Retinal pigment epithelial cell (primary cell): Measurements from ENCODE around the gene MAD1L1.

Experiments used
- DNase-seq: peaks from one replicate; pipeline ENCODE4 v3.0.0-alpha.2; 2010; ENCODE audit warnings: low read depth
- H3K4me3 ChIP-seq: 2 replicates; pipeline ENCODE4 v1.5.1; 2011; ENCODE audit warnings: mild to moderate bottlenecking, low read length, control low read depth, moderate library complexity
- CTCF ChIP-seq: conservative IDR thresholded peaks from 2 replicates; pipeline ENCODE4 v1.5.1; 2011; ENCODE audit warnings: low read depth, low read length, control low read depth, inconsistent platforms

The MAD1L1 gene

GRCh38 chr7:2253021-2253420 lies 20.3 kb upstream of the MAD1L1 start:
- no peak overlapping the region for H3K4me3 ChIP-seq
- no peak for TF ChIP-seq CTCF
- DNase-seq: no peak

- no peak overlapping the region for H3K4me3 ChIP-seq
- no peak for DNase-seq
- TF ChIP-seq CTCF: no peak
Observed at GRCh38 chr7:2251841-2252771, 19.4 kb upstream of the MAD1L1 start.

- H3K4me3 ChIP-seq: no peak overlapping the region
- TF ChIP-seq CTCF: no peak
- DNase-seq: no peak
Observed at GRCh38 chr7:2251381-2251780, 18.6 kb upstream of the MAD1L1 start.

GRCh38 chr7:2249744-2250323 lies 17.1 kb upstream of the MAD1L1 start:
- no peak for DNase-seq
- TF ChIP-seq CTCF: no peak
- no peak overlapping the region for H3K4me3 ChIP-seq

- DNase-seq: no peak
- H3K4me3 ChIP-seq: no peak overlapping the region
- TF ChIP-seq CTCF: no peak
Observed at GRCh38 chr7:2248984-2249694, 16.4 kb upstream of the MAD1L1 start.

GRCh38 chr7:2247141-2247995 lies 14.6 kb upstream of the MAD1L1 start:
- no peak overlapping the region for H3K4me3 ChIP-seq
- DNase-seq: no peak
- peak; percentile 89 for TF ChIP-seq CTCF
